Measurements from ENCODE around the gene CSTPP1.

The CSTPP1 gene

GRCh38 chr11:47055534-47055933 lies 119.0 kb downstream of the CSTPP1 start:
- H2BK120ac ChIP-seq (ENCODE audit: insufficient read depth, low read length, poor library complexity) = no peak overlapping the region
- no peak overlapping the region for H3K4me2 ChIP-seq (ENCODE audit: low read length)
- H3K36me3 ChIP-seq (ENCODE audit: control insufficient read depth in 1 of 2, insufficient read depth in 2 of 2, low read length in 2 of 2) = peaks cover 0 to 3% of the 10 kb centered on the region in 2 experiments
- H3K9ac ChIP-seq (ENCODE audit: low read length) = no peak overlapping the region
- no peak overlapping the region for H3K14ac ChIP-seq (ENCODE audit: low read length)
- H2AFZ ChIP-seq (ENCODE audit: insufficient read depth, low read length, poor library complexity) = no peak overlapping the region
- no peak overlapping the region for H3K18ac ChIP-seq (ENCODE audit: low read length)
- no peak for DNase-seq
- H2BK5ac ChIP-seq (ENCODE audit: low read depth, low read length, poor library complexity) = no peak overlapping the region
- no peak overlapping the region for H3K4me3 ChIP-seq (ENCODE audit: low read depth, low read length)
- no peaks in the 10 kb centered on the region for H3K79me2 ChIP-seq (ENCODE audit: control insufficient read depth, insufficient read depth, low read length, poor library complexity)
- H3K4ac ChIP-seq (ENCODE audit: low read depth, low read length) = no peak overlapping the region
- H2AK5ac ChIP-seq (ENCODE audit: low read length) = no peak overlapping the region
- H3K27ac ChIP-seq (ENCODE audit: low read depth, low read length) = no peak overlapping the region
- H4K8ac ChIP-seq (ENCODE audit: low read depth, low read length) = no peak overlapping the region
- H3K23ac ChIP-seq (ENCODE audit: low read length) = no peak overlapping the region
- H4K12ac ChIP-seq (ENCODE audit: low read depth, low read length) = no peak overlapping the region
- no peak overlapping the region for H4K91ac ChIP-seq (ENCODE audit: low read depth, low read length)
- no peaks in the 10 kb centered on the region for H3K9me3 ChIP-seq (ENCODE audit: insufficient read depth, low read depth, low read length)
- H3K79me1 ChIP-seq (ENCODE audit: low read length) = peaks cover 2% of the 10 kb centered on the region
- H3K27me3 ChIP-seq (ENCODE audit: insufficient read depth, low read length) = no peaks in the 10 kb centered on the region
- WGBS (ENCODE audit: extremely low coverage, insufficient coverage, insufficient read length) = no CpG with 5 or more reads among the region's 1 CpG
- no peaks in the 10 kb centered on the region for H3K4me1 ChIP-seq (ENCODE audit: control insufficient read depth in 1 of 2, insufficient read depth in 2 of 2, low read length in 2 of 2)
- H2BK12ac ChIP-seq (ENCODE audit: low read length) = no peak overlapping the region

GRCh38 chr11:47056261-47056915 lies 119.8 kb downstream of the CSTPP1 start:
- no peak overlapping the region for H2BK12ac ChIP-seq (ENCODE audit: low read length)
- peaks cover 2% of the 10 kb centered on the region for H3K79me1 ChIP-seq (ENCODE audit: low read length)
- no peaks in the 10 kb centered on the region for H3K4me1 ChIP-seq (ENCODE audit: control insufficient read depth in 1 of 2, insufficient read depth in 2 of 2, low read length in 2 of 2)
- H3K36me3 ChIP-seq (ENCODE audit: control insufficient read depth in 1 of 2, insufficient read depth in 2 of 2, low read length in 2 of 2) = peaks cover 0 to 3% of the 10 kb centered on the region in 2 experiments
- H2BK120ac ChIP-seq (ENCODE audit: insufficient read depth, low read length, poor library complexity) = no peak overlapping the region
- no peak overlapping the region for H3K18ac ChIP-seq (ENCODE audit: low read length)
- no peak overlapping the region for H3K9ac ChIP-seq (ENCODE audit: low read length)
- H3K27ac ChIP-seq (ENCODE audit: low read depth, low read length) = no peak overlapping the region
- H3K4me2 ChIP-seq (ENCODE audit: low read length) = no peak overlapping the region
- H3K4ac ChIP-seq (ENCODE audit: low read depth, low read length) = no peak overlapping the region
- no peaks in the 10 kb centered on the region for H3K27me3 ChIP-seq (ENCODE audit: insufficient read depth, low read length)
- no peak overlapping the region for H4K91ac ChIP-seq (ENCODE audit: low read depth, low read length)
- H2AFZ ChIP-seq (ENCODE audit: insufficient read depth, low read length, poor library complexity) = no peak overlapping the region
- peak; percentile 9 to 53 for DNase-seq
- H3K14ac ChIP-seq (ENCODE audit: low read length) = no peak overlapping the region
- no peak overlapping the region for H4K12ac ChIP-seq (ENCODE audit: low read depth, low read length)
- no peak overlapping the region for H3K4me3 ChIP-seq (ENCODE audit: low read depth, low read length)
- H3K79me2 ChIP-seq (ENCODE audit: control insufficient read depth, insufficient read depth, low read length, poor library complexity) = no peaks in the 10 kb centered on the region
- H2BK5ac ChIP-seq (ENCODE audit: low read depth, low read length, poor library complexity) = no peak overlapping the region
- no peak overlapping the region for H3K23ac ChIP-seq (ENCODE audit: low read length)
- H3K9me3 ChIP-seq (ENCODE audit: insufficient read depth, low read depth, low read length) = no peaks in the 10 kb centered on the region
- WGBS (ENCODE audit: extremely low coverage, insufficient coverage, insufficient read length) = no CpG with 5 or more reads among the region's 3 CpGs
- no peak overlapping the region for H2AK5ac ChIP-seq (ENCODE audit: low read length)
- H4K8ac ChIP-seq (ENCODE audit: low read depth, low read length) = no peak overlapping the region

GRCh38 chr11:47057365-47057764 lies 120.8 kb downstream of the CSTPP1 start:
- H4K8ac ChIP-seq (ENCODE audit: low read depth, low read length) = no peak overlapping the region
- DNase-seq = no peak
- H3K4ac ChIP-seq (ENCODE audit: low read depth, low read length) = no peak overlapping the region
- H3K9me3 ChIP-seq (ENCODE audit: insufficient read depth, low read depth, low read length) = no peaks in the 10 kb centered on the region
- H4K12ac ChIP-seq (ENCODE audit: low read depth, low read length) = no peak overlapping the region
- no peak overlapping the region for H4K91ac ChIP-seq (ENCODE audit: low read depth, low read length)
- H3K27me3 ChIP-seq (ENCODE audit: insufficient read depth, low read length) = no peaks in the 10 kb centered on the region
- no peak overlapping the region for H2AFZ ChIP-seq (ENCODE audit: insufficient read depth, low read length, poor library complexity)
- H3K27ac ChIP-seq (ENCODE audit: low read depth, low read length) = no peak overlapping the region
- H3K4me1 ChIP-seq (ENCODE audit: control insufficient read depth in 1 of 2, insufficient read depth in 2 of 2, low read length in 2 of 2) = no peaks in the 10 kb centered on the region
- H3K79me2 ChIP-seq (ENCODE audit: control insufficient read depth, insufficient read depth, low read length, poor library complexity) = no peaks in the 10 kb centered on the region
- H3K4me3 ChIP-seq (ENCODE audit: low read depth, low read length) = no peak overlapping the region
- H2BK5ac ChIP-seq (ENCODE audit: low read depth, low read length, poor library complexity) = no peak overlapping the region
- H3K18ac ChIP-seq (ENCODE audit: low read length) = no peak overlapping the region
- peaks cover 0 to 3% of the 10 kb centered on the region in 2 experiments for H3K36me3 ChIP-seq (ENCODE audit: control insufficient read depth in 1 of 2, insufficient read depth in 2 of 2, low read length in 2 of 2)
- no peak overlapping the region for H2AK5ac ChIP-seq (ENCODE audit: low read length)
- H3K9ac ChIP-seq (ENCODE audit: low read length) = no peak overlapping the region
- H2BK12ac ChIP-seq (ENCODE audit: low read length) = no peak overlapping the region
- peaks cover 2% of the 10 kb centered on the region for H3K79me1 ChIP-seq (ENCODE audit: low read length)
- H3K4me2 ChIP-seq (ENCODE audit: low read length) = no peak overlapping the region
- no peak overlapping the region for H3K14ac ChIP-seq (ENCODE audit: low read length)
- H3K23ac ChIP-seq (ENCODE audit: low read length) = no peak overlapping the region
- H2BK120ac ChIP-seq (ENCODE audit: insufficient read depth, low read length, poor library complexity) = no peak overlapping the region

- Histone ChIP-seq H2BK120ac (ENCODE audit: insufficient read depth, low read length, poor library complexity) (no peak overlapping the region), H3K4ac (ENCODE audit: low read depth, low read length) (no peak overlapping the region), H3K9me3 (ENCODE audit: insufficient read depth, low read depth, low read length) (no peaks in the 10 kb centered on the region), H2BK5ac (ENCODE audit: low read depth, low read length, poor library complexity) (no peak overlapping the region), H4K91ac (ENCODE audit: low read depth, low read length) (no peak overlapping the region), H3K14ac (ENCODE audit: low read length) (no peak overlapping the region), H3K4me1 (ENCODE audit: control insufficient read depth in 1 of 2, insufficient read depth in 2 of 2, low read length in 2 of 2) (no peaks in the 10 kb centered on the region), H4K12ac (ENCODE audit: low read depth, low read length) (no peak overlapping the region), H3K4me2 (ENCODE audit: low read length) (no peak overlapping the region), H3K79me1 (ENCODE audit: low read length) (peaks cover 2% of the 10 kb centered on the region), H3K79me2 (ENCODE audit: control insufficient read depth, insufficient read depth, low read length, poor library complexity) (no peaks in the 10 kb centered on the region), H3K9ac (ENCODE audit: low read length) (no peak overlapping the region), H3K18ac (ENCODE audit: low read length) (no peak overlapping the region), H3K36me3 (ENCODE audit: control insufficient read depth in 1 of 2, insufficient read depth in 2 of 2, low read length in 2 of 2) (no peaks in the 10 kb centered on the region), H2BK12ac (ENCODE audit: low read length) (no peak overlapping the region), H3K4me3 (ENCODE audit: low read depth, low read length) (no peak overlapping the region), H3K27ac (ENCODE audit: low read depth, low read length) (no peak overlapping the region), H3K23ac (ENCODE audit: low read length) (no peak overlapping the region), H3K27me3 (ENCODE audit: insufficient read depth, low read length) (no peaks in the 10 kb centered on the region), H2AK5ac (ENCODE audit: low read length) (no peak overlapping the region), H4K8ac (ENCODE audit: low read depth, low read length) (no peak overlapping the region), H2AFZ (ENCODE audit: insufficient read depth, low read length, poor library complexity) (no peak overlapping the region)
- no CpG with 5 or more reads among the region's 2 CpGs for WGBS (ENCODE audit: extremely low coverage, insufficient coverage, insufficient read length)
- no peak for DNase-seq
Measured at GRCh38 chr11:47060807-47061206, 124.2 kb downstream of the CSTPP1 start.
